NCI-H524 treated with DMSO at 0.1 percent for 48 hours (cell line): ENCODE data around the gene TMPRSS5.
"Not testable (repeated sequence)": the region's sequence is repeated elsewhere in the genome, so short reads cannot be mapped to it uniquely, and the experiment has no call there.

Experiments used
- DNase-seq: peaks from one replicate; lab custom pipeline; 2025; lab: John Stamatoyannopoulos, UW

TMPRSS5 gene

DNA sequence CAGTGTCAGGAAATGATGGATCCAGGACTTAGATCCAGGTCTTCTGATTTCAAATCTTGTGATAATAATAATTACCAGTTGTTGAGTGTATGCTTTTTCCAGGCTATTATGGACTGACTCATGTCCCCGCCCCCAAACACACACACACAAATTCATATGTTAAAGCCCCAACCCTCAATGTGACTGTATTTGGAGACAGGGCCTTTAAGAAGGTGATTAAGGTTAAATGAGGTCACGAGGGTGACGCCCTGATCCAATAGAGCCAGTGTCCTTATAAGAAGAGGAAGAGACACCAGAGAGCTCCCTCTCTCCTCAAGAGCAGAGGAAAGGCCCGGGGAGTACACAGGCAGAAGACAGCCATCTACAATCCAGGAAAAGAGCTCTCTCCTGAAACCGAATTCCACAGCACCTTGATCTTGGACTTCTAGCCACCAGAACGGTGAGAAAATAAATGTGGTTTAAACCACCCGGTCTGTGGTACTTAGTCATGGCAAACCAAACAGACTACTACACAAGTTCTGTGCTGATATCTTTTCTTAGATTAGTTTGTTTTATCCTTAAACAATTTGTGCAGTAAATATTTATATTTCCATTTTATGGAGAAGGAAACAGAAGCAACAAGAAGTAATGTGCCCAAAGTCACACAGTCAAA lies 8.2 kb downstream of the TMPRSS5 start:
- DNase-seq: no peak

- no peak for DNase-seq
Observed at GRCh38 chr11:113697111-113697510, 9.0 kb downstream of the TMPRSS5 start.

- no peak for DNase-seq
Observed at GRCh38 chr11:113695207-113695606, 10.9 kb downstream of the TMPRSS5 start.

GRCh38 chr11:113694390-113694789 lies 11.7 kb downstream of the TMPRSS5 start:
- DNase-seq: no peak

DNA sequence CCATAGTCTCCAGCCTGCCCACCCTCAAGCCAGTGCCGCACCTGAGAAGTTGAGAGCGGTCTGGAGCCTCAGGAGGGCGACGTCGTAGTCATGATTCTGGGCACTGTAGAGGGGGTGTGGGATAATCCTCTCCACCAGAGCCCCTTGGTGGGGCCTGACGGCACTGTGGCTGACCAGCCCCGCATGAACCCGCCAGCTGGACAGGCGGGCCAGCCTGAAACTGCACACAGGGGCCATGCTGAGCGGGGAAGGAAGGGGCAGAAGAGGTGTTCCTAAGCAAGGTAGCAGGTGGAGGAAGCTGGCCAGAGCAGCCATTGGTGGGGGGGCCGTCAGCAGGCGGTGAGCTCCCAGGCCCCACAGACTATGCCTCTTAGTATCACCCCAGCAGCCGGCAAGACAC lies 13.1 kb downstream of the TMPRSS5 start:
- no peak for DNase-seq

GRCh38 chr11:113690619-113691569 lies 15.2 kb downstream of the TMPRSS5 start:
- no peak for DNase-seq

GRCh38 chr11:113689768-113690618 lies 16.1 kb downstream of the TMPRSS5 start:
- no peak for DNase-seq

GRCh38 chr11:113685654-113686359 lies 20.3 kb downstream of the TMPRSS5 start:
- no peak for DNase-seq

DNA sequence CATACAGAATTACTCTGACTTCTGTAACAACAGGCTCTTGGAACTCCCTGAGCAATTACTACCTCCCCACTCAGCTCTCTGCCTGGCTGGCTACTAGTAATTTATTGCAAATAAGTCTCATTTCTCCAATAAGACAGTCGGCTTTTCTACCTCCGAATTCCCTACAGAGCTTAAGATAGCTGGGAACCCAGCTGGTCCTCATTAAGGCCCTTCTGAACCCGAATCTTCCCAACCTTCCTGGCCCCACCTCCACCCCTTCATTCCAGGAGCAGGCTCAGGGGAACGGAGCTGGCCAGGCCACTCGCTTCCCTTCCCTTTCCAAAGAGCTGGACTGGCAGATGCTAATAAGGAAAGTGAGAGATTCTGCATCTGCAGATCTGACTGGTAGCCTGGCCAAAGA lies 21.6 kb downstream of the TMPRSS5 start:
- no peak for DNase-seq

- no peak for DNase-seq
Observed at GRCh38 chr11:113683481-113684046, 22.5 kb downstream of the TMPRSS5 start.

GRCh38 chr11:113681711-113682413 lies 24.2 kb downstream of the TMPRSS5 start:
- DNase-seq: no peak

- no peak for DNase-seq
Observed at GRCh38 chr11:113681282-113681681, 24.8 kb downstream of the TMPRSS5 start.

DNA sequence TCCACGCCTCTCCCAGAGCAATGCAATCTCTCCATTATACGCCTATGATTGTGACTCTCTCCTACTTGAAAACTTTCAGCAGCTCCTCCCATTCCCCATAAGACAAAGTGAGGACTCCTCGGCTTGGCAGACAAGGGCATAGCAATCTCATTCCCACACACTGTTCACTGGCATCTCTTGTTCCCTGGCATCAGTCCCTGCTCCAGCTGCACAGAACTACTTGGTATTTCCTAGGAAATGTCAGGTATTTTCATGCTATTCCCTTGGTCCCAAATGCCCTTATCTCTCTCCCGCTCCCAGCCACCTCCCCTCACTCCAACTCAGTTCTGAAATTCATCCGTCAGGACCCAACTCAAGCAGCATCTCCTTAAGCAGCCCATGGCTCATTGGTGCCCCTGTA lies 28.4 kb downstream of the TMPRSS5 start:
- DNase-seq: no peak

DNA sequence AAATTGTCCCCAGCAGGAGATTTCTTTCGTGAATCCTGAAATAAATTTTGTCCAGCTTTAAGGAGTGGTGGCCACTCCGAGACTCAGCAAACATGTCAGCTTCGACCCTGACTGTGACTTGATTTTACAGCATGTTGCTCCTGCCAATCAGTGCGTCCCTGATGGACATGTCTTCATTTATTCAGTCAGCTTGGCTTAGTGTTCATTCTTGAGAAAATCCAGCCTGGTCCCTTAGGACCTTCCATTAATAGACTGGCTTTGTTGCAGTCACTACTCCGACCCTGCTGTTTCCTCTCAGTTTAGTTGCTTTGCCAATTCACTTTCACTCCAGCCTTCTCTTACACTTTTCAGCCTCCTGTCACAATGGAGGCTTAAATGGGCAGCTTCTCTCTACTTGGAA lies 30.5 kb downstream of the TMPRSS5 start:
- no peak for DNase-seq

GRCh38 chr11:113675003-113675561 lies 31.0 kb downstream of the TMPRSS5 start:
- DNase-seq: no peak

GRCh38 chr11:113674397-113674685 lies 31.8 kb downstream of the TMPRSS5 start:
- no peak for DNase-seq

DNA sequence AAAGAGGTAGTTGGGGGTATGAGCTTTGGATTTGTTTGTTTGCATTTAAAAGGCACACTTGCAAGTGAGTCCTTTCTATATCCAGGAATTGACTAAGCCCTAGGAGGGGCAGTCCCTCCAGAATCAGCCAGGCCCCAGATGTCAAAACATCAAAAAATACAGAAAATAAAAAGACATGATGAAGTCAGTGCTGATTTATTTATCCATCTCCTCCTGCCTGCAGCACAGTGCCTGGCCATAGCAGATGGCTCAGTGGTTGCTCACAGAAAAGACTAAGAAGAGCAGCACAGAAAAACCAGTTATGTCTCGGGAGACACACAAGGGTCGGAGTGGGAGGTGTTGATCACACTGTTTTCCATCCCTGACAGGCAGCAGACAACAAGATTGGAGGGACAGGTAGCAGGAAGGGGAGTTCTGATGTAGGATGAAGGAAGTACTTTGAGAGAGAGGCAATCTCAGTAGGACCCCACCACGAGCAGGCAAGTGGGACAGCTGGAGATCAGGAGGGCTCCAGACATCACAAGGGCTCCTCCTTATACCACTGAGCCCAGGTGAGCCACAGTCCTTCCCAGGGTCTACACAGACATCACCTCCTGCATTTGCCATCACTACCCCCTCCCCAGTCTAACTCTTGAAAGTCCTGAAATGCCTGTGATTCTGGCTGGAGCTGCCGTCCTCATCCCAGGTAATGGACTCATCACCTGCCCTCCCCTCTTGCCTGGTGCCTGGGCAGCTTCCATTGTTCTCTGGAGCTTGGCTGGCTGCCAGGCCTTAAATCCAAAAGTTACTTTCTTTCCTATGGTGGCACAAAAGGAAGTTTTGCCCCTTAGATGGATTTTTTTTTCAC lies 32.3 kb downstream of the TMPRSS5 start:
- DNase-seq: no peak

GRCh38 chr11:113671914-113672313 lies 34.2 kb downstream of the TMPRSS5 start:
- not testable (repeated sequence) for DNase-seq

DNA sequence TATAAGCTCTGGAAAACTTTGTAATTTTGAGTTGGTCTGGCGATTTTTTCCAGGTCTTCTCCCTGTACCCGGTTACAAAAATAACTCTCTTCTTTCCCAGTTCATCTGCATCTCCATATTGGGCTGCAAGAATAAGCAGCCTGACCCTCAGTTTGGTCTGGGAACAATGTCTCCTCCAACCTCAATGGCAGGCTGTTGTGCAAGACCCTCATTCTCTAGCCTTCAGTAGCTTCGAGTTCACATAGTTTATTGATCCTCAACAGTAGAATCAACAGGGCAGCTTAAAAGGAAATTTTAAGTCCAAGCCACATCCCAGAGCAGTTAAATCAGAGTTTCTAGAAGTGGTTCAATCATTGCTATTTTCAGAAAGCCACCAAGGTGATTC lies 35.3 kb downstream of the TMPRSS5 start:
- no peak for DNase-seq
